ENCODE results near the gene DENND5B.

DNA sequence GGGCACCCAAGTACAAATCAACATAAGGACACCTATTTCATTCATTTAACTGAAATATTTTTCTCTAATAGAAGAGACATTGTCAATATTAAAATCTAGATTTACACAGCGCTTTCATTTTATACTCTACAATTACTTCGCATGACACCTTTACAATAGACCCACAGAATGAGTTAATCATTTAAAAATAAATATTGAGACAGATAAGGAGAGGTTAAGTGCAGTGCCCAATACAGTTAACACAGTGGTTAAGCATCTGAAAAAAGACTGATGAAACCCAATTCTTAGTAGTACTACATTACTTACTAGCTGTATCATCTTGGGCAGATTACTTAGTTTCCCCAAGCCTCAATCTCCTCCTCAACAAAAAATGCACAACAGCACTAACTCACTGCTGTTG lies 116.2 kb downstream of the DENND5B start:
- TF ChIP-seq JAZF1 (CRISPR knock-in tag; IDR thresholded peaks at IDR 0.05) = no peak
- TF ChIP-seq, protein P1, sequence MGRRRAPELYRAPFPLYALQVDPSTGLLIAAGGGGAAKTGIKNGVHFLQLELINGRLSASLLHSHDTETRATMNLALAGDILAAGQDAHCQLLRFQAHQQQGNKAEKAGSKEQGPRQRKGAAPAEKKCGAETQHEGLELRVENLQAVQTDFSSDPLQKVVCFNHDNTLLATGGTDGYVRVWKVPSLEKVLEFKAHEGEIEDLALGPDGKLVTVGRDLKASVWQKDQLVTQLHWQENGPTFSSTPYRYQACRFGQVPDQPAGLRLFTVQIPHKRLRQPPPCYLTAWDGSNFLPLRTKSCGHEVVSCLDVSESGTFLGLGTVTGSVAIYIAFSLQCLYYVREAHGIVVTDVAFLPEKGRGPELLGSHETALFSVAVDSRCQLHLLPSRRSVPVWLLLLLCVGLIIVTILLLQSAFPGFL (CRISPR knock-in tag; IDR thresholded peaks at IDR 0.05; ENCODE audit: borderline replicate concordance) = no peak
- TF ChIP-seq, protein P2, sequence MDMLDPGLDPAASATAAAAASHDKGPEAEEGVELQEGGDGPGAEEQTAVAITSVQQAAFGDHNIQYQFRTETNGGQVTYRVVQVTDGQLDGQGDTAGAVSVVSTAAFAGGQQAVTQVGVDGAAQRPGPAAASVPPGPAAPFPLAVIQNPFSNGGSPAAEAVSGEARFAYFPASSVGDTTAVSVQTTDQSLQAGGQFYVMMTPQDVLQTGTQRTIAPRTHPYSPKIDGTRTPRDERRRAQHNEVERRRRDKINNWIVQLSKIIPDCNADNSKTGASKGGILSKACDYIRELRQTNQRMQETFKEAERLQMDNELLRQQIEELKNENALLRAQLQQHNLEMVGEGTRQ (CRISPR knock-in tag; IDR thresholded peaks at IDR 0.05) = no peak
- TF ChIP-seq GABPB1 (CRISPR knock-in tag; IDR thresholded peaks at IDR 0.05) = no peak
- TF ChIP-seq, protein P3, sequence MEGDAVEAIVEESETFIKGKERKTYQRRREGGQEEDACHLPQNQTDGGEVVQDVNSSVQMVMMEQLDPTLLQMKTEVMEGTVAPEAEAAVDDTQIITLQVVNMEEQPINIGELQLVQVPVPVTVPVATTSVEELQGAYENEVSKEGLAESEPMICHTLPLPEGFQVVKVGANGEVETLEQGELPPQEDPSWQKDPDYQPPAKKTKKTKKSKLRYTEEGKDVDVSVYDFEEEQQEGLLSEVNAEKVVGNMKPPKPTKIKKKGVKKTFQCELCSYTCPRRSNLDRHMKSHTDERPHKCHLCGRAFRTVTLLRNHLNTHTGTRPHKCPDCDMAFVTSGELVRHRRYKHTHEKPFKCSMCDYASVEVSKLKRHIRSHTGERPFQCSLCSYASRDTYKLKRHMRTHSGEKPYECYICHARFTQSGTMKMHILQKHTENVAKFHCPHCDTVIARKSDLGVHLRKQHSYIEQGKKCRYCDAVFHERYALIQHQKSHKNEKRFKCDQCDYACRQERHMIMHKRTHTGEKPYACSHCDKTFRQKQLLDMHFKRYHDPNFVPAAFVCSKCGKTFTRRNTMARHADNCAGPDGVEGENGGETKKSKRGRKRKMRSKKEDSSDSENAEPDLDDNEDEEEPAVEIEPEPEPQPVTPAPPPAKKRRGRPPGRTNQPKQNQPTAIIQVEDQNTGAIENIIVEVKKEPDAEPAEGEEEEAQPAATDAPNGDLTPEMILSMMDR (IDR thresholded peaks at IDR 0.05) = no peak
- no peak for TF ChIP-seq CREM (CRISPR knock-in tag; IDR thresholded peaks at IDR 0.05)
- no peak for TF ChIP-seq MXD4 (CRISPR knock-in tag; IDR thresholded peaks at IDR 0.05; ENCODE audit: borderline replicate concordance)
- TF ChIP-seq, protein P4, sequence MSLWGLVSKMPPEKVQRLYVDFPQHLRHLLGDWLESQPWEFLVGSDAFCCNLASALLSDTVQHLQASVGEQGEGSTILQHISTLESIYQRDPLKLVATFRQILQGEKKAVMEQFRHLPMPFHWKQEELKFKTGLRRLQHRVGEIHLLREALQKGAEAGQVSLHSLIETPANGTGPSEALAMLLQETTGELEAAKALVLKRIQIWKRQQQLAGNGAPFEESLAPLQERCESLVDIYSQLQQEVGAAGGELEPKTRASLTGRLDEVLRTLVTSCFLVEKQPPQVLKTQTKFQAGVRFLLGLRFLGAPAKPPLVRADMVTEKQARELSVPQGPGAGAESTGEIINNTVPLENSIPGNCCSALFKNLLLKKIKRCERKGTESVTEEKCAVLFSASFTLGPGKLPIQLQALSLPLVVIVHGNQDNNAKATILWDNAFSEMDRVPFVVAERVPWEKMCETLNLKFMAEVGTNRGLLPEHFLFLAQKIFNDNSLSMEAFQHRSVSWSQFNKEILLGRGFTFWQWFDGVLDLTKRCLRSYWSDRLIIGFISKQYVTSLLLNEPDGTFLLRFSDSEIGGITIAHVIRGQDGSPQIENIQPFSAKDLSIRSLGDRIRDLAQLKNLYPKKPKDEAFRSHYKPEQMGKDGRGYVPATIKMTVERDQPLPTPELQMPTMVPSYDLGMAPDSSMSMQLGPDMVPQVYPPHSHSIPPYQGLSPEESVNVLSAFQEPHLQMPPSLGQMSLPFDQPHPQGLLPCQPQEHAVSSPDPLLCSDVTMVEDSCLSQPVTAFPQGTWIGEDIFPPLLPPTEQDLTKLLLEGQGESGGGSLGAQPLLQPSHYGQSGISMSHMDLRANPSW (CRISPR knock-in tag; conservative IDR thresholded peaks at IDR 0.05; ENCODE audit: low read depth) = no peak
- TF ChIP-seq, protein P5, sequence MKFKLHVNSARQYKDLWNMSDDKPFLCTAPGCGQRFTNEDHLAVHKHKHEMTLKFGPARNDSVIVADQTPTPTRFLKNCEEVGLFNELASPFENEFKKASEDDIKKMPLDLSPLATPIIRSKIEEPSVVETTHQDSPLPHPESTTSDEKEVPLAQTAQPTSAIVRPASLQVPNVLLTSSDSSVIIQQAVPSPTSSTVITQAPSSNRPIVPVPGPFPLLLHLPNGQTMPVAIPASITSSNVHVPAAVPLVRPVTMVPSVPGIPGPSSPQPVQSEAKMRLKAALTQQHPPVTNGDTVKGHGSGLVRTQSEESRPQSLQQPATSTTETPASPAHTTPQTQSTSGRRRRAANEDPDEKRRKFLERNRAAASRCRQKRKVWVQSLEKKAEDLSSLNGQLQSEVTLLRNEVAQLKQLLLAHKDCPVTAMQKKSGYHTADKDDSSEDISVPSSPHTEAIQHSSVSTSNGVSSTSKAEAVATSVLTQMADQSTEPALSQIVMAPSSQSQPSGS (CRISPR knock-in tag; IDR thresholded peaks at IDR 0.05; ENCODE audit: borderline replicate concordance, low read depth) = no peak
- no peak for TF ChIP-seq NFATC4 (CRISPR knock-in tag; IDR thresholded peaks at IDR 0.05)
- no peak for TF ChIP-seq CREB1 (CRISPR knock-in tag; IDR thresholded peaks at IDR 0.05)
- no peak for TF ChIP-seq RELA (CRISPR knock-in tag; IDR thresholded peaks at IDR 0.05; ENCODE audit: borderline replicate concordance)
- TF ChIP-seq, protein P6, sequence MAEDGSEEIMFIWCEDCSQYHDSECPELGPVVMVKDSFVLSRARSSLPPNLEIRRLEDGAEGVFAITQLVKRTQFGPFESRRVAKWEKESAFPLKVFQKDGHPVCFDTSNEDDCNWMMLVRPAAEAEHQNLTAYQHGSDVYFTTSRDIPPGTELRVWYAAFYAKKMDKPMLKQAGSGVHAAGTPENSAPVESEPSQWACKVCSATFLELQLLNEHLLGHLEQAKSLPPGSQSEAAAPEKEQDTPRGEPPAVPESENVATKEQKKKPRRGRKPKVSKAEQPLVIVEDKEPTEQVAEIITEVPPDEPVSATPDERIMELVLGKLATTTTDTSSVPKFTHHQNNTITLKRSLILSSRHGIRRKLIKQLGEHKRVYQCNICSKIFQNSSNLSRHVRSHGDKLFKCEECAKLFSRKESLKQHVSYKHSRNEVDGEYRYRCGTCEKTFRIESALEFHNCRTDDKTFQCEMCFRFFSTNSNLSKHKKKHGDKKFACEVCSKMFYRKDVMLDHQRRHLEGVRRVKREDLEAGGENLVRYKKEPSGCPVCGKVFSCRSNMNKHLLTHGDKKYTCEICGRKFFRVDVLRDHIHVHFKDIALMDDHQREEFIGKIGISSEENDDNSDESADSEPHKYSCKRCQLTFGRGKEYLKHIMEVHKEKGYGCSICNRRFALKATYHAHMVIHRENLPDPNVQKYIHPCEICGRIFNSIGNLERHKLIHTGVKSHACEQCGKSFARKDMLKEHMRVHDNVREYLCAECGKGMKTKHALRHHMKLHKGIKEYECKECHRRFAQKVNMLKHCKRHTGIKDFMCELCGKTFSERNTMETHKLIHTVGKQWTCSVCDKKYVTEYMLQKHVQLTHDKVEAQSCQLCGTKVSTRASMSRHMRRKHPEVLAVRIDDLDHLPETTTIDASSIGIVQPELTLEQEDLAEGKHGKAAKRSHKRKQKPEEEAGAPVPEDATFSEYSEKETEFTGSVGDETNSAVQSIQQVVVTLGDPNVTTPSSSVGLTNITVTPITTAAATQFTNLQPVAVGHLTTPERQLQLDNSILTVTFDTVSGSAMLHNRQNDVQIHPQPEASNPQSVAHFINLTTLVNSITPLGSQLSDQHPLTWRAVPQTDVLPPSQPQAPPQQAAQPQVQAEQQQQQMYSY (CRISPR knock-in tag; IDR thresholded peaks at IDR 0.05) = no peak
